Myometrial cell (primary cell): ENCODE results near the gene VCY1B. TPM values are rescaled to one million over a fixed set of nuclear protein-coding genes. Genes with fewer than 3 reads are reported as not detected.

Experiments
- total RNA-seq: library from RNA; depleted of rRNA; stranded (reverse); fragments of >200 nt; gene quantifications from 2 replicates; pipeline ENCODE4 v1.2.3, GENCODE V29; 2015

The VCY1B gene
- total RNA-seq, result not detected in 2 replicates

DNA sequence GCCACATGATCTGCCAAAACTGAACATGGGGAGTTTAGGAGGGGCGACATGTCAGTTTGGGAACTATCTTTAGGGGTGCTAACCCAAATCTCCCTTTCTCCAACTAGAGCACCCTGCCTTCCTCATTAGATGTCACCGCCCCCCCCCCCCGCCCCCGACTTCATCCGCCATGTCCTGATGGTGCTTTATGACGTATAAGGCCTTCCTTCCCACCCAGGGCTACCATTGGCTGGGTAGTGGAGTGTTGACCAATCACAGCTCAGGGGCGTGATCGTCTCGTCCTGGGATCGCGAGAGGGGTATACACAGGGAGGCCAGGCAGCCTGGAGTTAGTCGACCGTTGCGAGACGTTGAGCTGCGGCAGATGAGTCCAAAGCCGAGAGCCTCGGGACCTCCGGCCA lies at the start of gene VCY1B:
Gene VCY1B, plus strand, starts transcription at position 301 of the 400 bp plus-strand sequence. Its CDS starts 63 bp downstream, at position 364.

Other genes starting within 250 kb of the VCY1B start
- not detected in 2 replicates for gene VCY, start 69.8 kb upstream of the VCY1B start, total RNA-seq